Peyer's patch (tissue), 4 donors: Measurements from ENCODE around the gene TSPAN17. TPM values are rescaled to one million over a fixed set of nuclear protein-coding genes. Genes with fewer than 3 reads are reported as not detected.
A peak's percentile ranks its signal among the peaks of the same experiment; 100 is the strongest.

Experiments
- DNase-seq, 3 donors: peaks; one replicate each; pipeline ENCODE4 v3.0.0-alpha.2; 2017 to 2019
- H3K27ac ChIP-seq, 4 donors: fragments of 200-600 bp; sonication (generic); one replicate each; pipeline ENCODE4 v1.5.1; 2016 to 2019
- H3K27me3 ChIP-seq, 2 donors: fragments of 200-600 bp; sonication (generic); one replicate each; pipeline ENCODE4 v1.5.1; 2019
- H3K36me3 ChIP-seq, 3 donors: fragments of 200-600 bp; sonication (generic); one replicate each; pipeline ENCODE4 v1.5.1; 2016 to 2019
- H3K4me1 ChIP-seq, 4 donors: fragments of 200-600 bp; sonication (generic); one replicate each; pipeline ENCODE4 v1.5.1; 2016 to 2019
- H3K4me3 ChIP-seq, 4 donors: fragments of 200-600 bp; sonication (generic); 1 replicate in 3 of 4; 2 replicates in 1 of 4; pipeline ENCODE4 v1.5.1; 2016 to 2019; ENCODE audit warnings: mild to moderate bottlenecking in 1 of 4
- H3K9me3 ChIP-seq, 4 donors: fragments of 200-600 bp; sonication (generic); one replicate each; pipeline ENCODE4 v1.5.1; 2016 to 2019; ENCODE audit warnings: mild to moderate bottlenecking in 1 of 4
- CTCF ChIP-seq, 6 experiments: fragments of 450-650 bp in 4 of 6; fragments of 200-600 bp in 2 of 6; sonication (generic) in 1 of 6; IDR thresholded peaks; one replicate each; pipeline ENCODE4 v1.5.1; 2017 to 2019; ENCODE audit warnings: antibody characterized with exemption in 6 of 6, mild to moderate bottlenecking in 3 of 6, moderate library complexity in 1 of 6
- POLR2A ChIP-seq, 2 donors: fragments of 450-650 bp; IDR thresholded peaks; one replicate each; pipeline ENCODE4 v1.5.1; 2017; ENCODE audit warnings: antibody characterized with exemption in 2 of 2, mild to moderate bottlenecking in 2 of 2, moderate library complexity in 2 of 2
- total RNA-seq, 4 donors: library from RNA; depleted of rRNA; stranded (reverse); fragments of >200 nt; gene quantifications; one replicate each; pipeline ENCODE4 v1.1.0, GENCODE V29; 2016

The TSPAN17 gene
- total RNA-seq, 4 donors from 2014 or later: 25.4 to 33.8 (median 28.7) TPM

GRCh38 chr5:176648474-176649194 is 1.4 kb downstream of the TSPAN17 start:
- no peak for DNase-seq
- Histone ChIP-seq H3K4me3 (peak overlapping the region in 3 of 4 donors; percentile 64 to 76 (median 68)), H3K4me1 (peaks cover 0 to 19% (median 13%) of the 10 kb centered on the region in 4 donors), H3K9me3 (no peaks in the 10 kb centered on the region), H3K36me3 (peaks cover 0 to 13% (median 0%) of the 10 kb centered on the region in 3 donors), H3K27ac (peak overlapping the region in 3 of 4 donors; percentile 48 to 80 (median 65)), H3K27me3 (no peaks in the 10 kb centered on the region)
- no peak for TF ChIP-seq CTCF (IDR thresholded peaks at IDR 0.05)
- no peak for TF ChIP-seq POLR2A (IDR thresholded peaks at IDR 0.05)

DNA sequence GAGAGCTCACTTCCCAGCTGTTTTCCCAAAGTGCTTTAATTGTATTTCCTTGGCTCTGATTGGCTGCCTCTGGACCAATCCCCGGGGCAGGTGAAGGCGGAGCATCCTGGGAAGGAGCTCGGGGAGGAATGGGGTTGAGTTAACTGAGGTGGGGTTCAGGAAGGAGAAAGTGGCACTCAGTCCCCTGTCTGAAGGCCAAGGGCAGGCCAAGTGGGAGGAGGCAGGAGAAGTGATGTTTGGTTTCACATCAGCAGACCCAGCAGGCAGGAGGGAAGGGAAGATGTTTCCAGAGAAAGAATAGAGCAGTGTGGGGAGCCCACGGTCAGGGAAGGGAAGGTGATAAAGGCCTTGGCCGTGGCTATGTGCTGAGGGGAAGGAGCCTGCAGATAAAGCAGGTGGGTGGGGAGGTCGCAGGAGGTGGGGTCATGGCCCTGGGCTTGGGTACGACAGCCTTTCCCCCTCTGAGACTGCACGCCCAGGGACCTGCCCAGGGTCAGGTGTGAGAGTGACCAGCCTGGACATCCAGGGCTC is 3.1 kb downstream of the TSPAN17 start:
- Histone ChIP-seq H3K9me3 (no peaks in the 10 kb centered on the region), H3K4me3 (no peak overlapping the region), H3K4me1 (peaks cover 0 to 19% (median 13%) of the 10 kb centered on the region in 4 donors), H3K27me3 (no peaks in the 10 kb centered on the region), H3K27ac (no peak overlapping the region), H3K36me3 (peaks cover 0 to 14% (median 0%) of the 10 kb centered on the region in 3 donors)
- TF ChIP-seq CTCF (IDR thresholded peaks at IDR 0.05) (no peak), POLR2A (IDR thresholded peaks at IDR 0.05) (no peak)
- DNase-seq: no peak

DNA sequence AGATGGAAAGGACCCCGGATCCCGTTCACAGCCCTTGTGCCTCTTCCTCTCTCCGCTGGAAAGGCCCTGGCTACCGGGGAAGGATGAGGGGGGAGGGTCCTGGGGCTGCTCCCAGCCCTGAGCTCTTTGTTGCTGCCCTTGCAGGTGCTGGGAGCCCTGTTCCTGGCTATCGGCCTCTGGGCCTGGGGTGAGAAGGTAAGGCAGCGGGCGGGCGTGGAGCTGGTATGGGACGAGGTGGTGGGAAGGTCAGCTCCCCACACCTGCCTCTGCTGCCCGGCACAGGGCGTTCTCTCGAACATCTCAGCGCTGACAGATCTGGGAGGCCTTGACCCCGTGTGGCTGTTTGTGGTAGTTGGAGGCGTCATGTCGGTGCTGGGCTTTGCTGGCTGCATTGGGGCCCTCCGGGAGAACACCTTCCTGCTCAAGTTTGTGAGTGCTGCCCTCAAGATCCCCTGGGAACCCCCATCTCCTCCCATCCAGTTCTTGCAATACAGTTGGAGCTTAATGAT is 4.2 kb downstream of the TSPAN17 start:
- peaks cover 0 to 18% (median 12%) of the 10 kb centered on the region in 4 donors for H3K4me1 ChIP-seq
- H3K27ac ChIP-seq: no peak overlapping the region
- no peak for TF ChIP-seq POLR2A (IDR thresholded peaks at IDR 0.05)
- no peak for TF ChIP-seq CTCF (IDR thresholded peaks at IDR 0.05)
- DNase-seq: no peak
- H3K9me3 ChIP-seq: no peaks in the 10 kb centered on the region
- no peaks in the 10 kb centered on the region for H3K27me3 ChIP-seq
- no peak overlapping the region for H3K4me3 ChIP-seq
- H3K36me3 ChIP-seq: peaks cover 0 to 14% (median 0%) of the 10 kb centered on the region in 3 donors

DNA sequence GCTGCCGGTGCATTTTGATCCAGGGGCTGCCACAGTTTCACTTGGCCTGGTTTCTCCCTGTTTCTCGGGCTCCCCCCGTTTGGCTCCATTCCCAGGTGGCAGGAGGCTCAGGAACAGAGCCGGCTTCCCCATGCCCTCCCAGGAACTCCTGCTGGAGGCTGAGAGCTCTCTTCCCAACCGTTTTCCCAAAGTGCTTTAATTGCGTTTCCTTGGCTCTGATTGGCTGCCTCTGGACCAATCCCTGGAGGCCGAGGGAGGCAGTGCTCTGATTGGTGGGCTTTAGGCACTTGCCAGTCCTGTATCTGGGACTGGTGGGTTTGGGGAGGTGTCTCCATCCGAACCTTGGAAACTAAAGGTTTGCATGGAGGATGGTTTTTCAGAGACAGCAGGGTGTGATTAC is 4.9 kb downstream of the TSPAN17 start:
- no peak for DNase-seq
- H3K27ac ChIP-seq: no peak overlapping the region
- H3K27me3 ChIP-seq: no peaks in the 10 kb centered on the region
- H3K9me3 ChIP-seq: no peaks in the 10 kb centered on the region
- no peak overlapping the region for H3K4me3 ChIP-seq
- H3K36me3 ChIP-seq: peaks cover 0 to 20% (median 0%) of the 10 kb centered on the region in 3 donors
- TF ChIP-seq POLR2A (IDR thresholded peaks at IDR 0.05) (no peak), CTCF (IDR thresholded peaks at IDR 0.05) (no peak)
- H3K4me1 ChIP-seq: peaks cover 0 to 15% (median 11%) of the 10 kb centered on the region in 4 donors

GRCh38 chr5:176653401-176654385 is 6.4 kb downstream of the TSPAN17 start:
- peaks cover 0 to 12% (median 9%) of the 10 kb centered on the region in 4 donors for H3K4me1 ChIP-seq
- H3K27me3 ChIP-seq: no peaks in the 10 kb centered on the region
- no peaks in the 10 kb centered on the region for H3K9me3 ChIP-seq
- no peak overlapping the region for H3K27ac ChIP-seq
- no peak for TF ChIP-seq POLR2A (IDR thresholded peaks at IDR 0.05)
- TF ChIP-seq CTCF (IDR thresholded peaks at IDR 0.05): no peak
- DNase-seq: no peak
- H3K36me3 ChIP-seq: peaks cover 0 to 22% (median 0%) of the 10 kb centered on the region in 3 donors
- H3K4me3 ChIP-seq: no peak overlapping the region
